Measurements from ENCODE around the gene SLC27A2.

The SLC27A2 gene

DNA sequence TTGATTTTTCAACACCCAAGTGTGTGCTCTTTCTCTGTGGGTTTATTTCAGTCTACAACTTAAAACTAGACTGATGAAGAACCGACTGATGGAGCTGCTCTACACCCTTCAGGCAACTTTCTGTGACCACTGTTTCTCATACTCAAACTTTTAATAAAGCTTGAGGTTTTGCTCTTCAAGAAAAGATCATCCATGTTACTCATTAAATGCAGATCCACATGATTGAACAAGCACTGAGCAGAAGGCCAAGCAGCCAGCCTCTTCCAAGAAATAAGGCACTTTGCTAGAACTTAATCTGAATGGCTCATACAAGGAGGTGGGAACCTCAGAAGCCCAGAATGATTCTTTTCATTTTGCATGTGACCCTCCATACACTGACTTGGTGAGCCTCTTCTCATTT lies 8.7 kb downstream of the SLC27A2 start:
- no peak for DNase-seq (ENCODE audit: insufficient read length, low spot score)
- FAIRE-seq, result no peak
- TF ChIP-seq POLR2A (IDR thresholded peaks at IDR 0.05; ENCODE audit: low read depth, low read length), result no peak

GRCh38 chr15:50192164-50192563 lies 10.2 kb downstream of the SLC27A2 start:
- DNase-seq (ENCODE audit: insufficient read length, low spot score), result no peak
- no peak for FAIRE-seq
- no peak for TF ChIP-seq POLR2A (IDR thresholded peaks at IDR 0.05; ENCODE audit: low read depth, low read length)

GRCh38 chr15:50192926-50193620 lies 11.1 kb downstream of the SLC27A2 start:
- no peak for DNase-seq (ENCODE audit: insufficient read length, low spot score)
- TF ChIP-seq POLR2A (IDR thresholded peaks at IDR 0.05; ENCODE audit: low read depth, low read length), result no peak
- no peak for FAIRE-seq

- DNase-seq (ENCODE audit: insufficient read length, low spot score) (no peak), FAIRE-seq (no peak)
- no peak for TF ChIP-seq POLR2A (IDR thresholded peaks at IDR 0.05; ENCODE audit: low read depth, low read length)
These were observed 20.0 kb downstream of the SLC27A2 start for GRCh38 chr15:50202003-50202402.

DNA sequence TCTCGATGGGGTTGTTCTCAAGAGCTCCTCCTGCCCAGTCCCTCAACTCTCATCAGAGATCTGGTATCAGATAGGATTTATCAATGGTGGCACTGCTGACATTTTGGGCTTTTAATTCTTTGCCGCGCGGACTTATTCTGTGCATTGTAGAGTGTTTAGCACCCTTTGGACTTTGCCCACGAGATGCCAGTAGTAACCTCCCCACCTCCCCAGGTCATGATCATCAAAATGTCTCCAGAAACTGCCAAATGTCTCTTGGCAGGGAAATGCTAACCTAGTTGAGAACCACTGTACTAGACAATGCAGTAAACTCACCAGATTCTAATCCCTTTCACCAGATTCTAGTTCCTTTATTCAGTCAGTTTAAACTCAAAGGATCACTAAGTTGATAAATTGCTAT lies 24.0 kb downstream of the SLC27A2 start:
- DNase-seq (ENCODE audit: insufficient read length, low spot score) (no peak), FAIRE-seq (no peak)
- no peak for TF ChIP-seq POLR2A (IDR thresholded peaks at IDR 0.05; ENCODE audit: low read depth, low read length)

GRCh38 chr15:50209809-50210208 lies 27.8 kb downstream of the SLC27A2 start:
- no peak for TF ChIP-seq POLR2A (IDR thresholded peaks at IDR 0.05; ENCODE audit: low read depth, low read length)
- DNase-seq (ENCODE audit: insufficient read length, low spot score) (no peak), FAIRE-seq (no peak)

DNA sequence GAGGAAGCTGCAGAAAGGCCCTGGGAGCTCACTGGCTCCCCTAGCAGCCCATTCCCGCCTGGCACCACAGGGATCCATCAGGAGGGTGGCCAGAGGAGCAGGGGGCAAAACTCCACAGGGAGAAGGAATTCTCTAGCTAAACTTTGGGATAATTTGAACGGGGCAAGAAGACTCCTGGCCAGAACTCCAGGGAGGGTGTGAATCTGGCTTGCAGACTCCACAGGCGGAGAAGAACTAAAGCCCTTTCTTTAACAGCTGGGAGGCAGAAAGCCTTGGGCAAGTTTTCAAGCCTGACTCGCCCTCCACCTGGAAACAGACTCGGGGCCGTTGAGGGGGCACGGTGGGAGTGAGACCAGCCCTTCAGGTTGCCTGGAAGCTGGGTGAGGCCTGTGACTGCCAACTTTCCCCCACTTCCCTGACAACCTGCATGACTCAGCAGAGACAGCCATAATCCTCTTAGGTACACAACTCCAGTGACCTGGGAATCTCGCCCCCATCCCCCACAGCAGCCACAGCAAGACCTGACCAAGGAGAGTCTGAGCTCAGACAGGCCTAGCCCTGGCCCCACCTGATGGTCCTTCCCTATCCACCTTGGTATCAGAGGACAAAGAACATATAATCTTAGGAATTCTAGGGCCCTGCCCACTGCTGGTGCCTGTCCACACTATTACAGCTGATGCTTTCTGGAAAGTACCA lies 28.6 kb downstream of the SLC27A2 start:
- DNase-seq (ENCODE audit: insufficient read length, low spot score) (no peak), FAIRE-seq (no peak)

DNA sequence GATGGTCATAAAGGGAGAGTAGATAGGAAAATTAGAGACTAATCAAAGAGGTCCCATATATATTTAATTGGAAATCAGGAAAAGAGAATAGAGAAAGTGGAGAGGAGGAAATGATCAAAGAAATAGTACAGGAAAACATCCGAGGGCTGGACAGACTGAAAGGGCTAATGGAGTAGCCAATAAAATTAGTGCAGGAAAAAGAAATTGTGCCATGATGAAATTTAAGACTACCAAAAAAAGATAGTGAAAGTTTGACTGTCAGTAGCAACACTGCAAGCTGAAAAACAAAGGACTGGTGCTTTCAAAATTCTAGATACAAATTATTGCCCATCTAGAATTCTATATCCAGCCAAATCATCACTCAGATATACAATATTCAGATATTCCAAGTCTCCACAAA lies 36.3 kb downstream of the SLC27A2 start:
- no peak for TF ChIP-seq POLR2A (IDR thresholded peaks at IDR 0.05; ENCODE audit: low read depth, low read length)
- DNase-seq (ENCODE audit: insufficient read length, low spot score), result no peak
- no peak for FAIRE-seq

More for the DNA sequence above, 28.6 kb downstream of the SLC27A2 start:
- no peak for TF ChIP-seq POLR2A (IDR thresholded peaks at IDR 0.05; ENCODE audit: low read depth, low read length)

DNA sequence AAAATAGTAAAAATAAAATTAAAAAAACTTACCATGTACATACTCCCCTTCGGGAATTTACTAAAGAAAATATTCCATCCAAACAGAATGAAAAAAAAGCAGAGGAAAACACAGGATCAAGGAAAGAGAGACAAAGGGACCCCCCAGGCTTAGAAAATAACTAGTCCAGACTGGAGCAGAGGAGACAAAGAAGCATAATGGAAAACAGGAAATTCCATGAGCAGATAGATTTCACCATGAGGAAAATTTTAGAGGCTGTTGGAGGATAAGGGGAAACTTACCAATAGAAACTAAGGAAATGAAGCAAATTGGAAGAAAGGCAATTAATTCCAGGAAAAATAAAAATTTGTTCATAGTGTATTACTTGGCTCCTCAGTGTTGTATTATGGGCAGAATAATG lies 36.7 kb downstream of the SLC27A2 start:
- FAIRE-seq (no peak), DNase-seq (ENCODE audit: insufficient read length, low spot score) (no peak)
- TF ChIP-seq POLR2A (IDR thresholded peaks at IDR 0.05; ENCODE audit: low read depth, low read length), result no peak

DNA sequence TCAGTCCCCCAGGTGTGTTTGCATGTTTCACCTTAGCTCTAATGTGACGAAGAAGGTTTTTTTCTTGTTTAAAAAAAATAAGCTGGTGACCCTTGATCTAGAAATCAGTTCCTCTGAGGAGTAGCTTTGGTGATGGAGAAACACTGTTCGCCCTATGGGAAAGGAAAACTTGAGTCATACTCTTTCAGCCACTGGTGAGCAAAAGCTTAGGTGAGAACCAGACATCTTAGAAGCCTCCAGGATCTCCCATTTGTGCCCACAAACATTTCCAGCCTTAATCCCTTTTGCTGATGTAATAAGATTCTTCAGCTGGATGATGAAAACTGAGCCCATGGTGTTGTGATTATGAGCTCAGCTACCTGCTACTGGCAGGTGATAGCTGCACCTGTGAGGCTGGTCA lies 37.8 kb downstream of the SLC27A2 start:
- DNase-seq (ENCODE audit: insufficient read length, low spot score), result no peak
- no peak for FAIRE-seq

DNA sequence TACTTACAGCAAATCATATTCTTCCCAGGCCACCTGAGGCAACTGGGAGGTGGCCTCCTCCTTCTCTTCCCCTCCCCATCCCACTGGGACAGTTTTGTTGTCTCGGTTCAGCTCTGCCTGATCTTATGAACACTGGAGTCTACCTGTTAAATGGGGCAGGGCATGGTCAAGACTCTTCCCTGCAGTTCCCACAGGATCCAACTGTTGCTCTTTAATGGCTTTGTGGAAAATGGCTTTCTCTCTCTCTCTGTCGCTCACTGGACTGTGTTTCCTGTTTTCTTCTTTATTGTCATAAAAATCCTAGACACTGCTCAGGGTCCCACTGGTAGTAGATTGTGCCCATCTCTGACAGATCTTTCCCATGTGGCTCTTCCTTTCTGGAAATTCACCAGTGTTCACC lies 40.2 kb downstream of the SLC27A2 start:
- DNase-seq (ENCODE audit: insufficient read length, low spot score) (no peak), FAIRE-seq (no peak)
- no peak for TF ChIP-seq POLR2A (IDR thresholded peaks at IDR 0.05; ENCODE audit: low read depth, low read length)

More for the DNA sequence above, 37.8 kb downstream of the SLC27A2 start:
- TF ChIP-seq POLR2A (IDR thresholded peaks at IDR 0.05; ENCODE audit: low read depth, low read length), result no peak

DNA sequence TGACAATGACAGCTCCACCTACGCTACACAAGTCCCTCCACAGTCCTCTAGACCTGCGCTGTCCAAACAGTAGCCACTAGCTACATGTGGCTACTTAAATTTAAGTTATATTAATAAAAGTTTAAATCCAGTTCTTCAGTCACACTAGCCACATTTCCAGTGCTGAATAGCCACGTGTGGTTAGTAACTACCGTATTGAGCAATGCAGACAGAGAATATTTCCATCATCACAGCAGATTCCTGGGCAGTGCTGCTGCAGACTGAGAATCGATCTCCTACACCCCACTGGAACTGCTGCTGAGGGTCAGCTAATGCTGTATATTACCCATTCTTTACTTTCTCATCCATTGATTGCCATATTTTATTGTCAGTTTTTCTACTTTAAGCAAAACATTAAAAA lies 42.6 kb downstream of the SLC27A2 start:
- DNase-seq (ENCODE audit: insufficient read length, low spot score) (no peak), FAIRE-seq (no peak)
- TF ChIP-seq POLR2A (IDR thresholded peaks at IDR 0.05; ENCODE audit: low read depth, low read length), result no peak

- FAIRE-seq (no peak), DNase-seq (ENCODE audit: insufficient read length, low spot score) (no peak)
- TF ChIP-seq POLR2A (IDR thresholded peaks at IDR 0.05; ENCODE audit: low read depth, low read length), result no peak
These were observed 43.1 kb downstream of the SLC27A2 start for GRCh38 chr15:50225057-50225456.

DNA sequence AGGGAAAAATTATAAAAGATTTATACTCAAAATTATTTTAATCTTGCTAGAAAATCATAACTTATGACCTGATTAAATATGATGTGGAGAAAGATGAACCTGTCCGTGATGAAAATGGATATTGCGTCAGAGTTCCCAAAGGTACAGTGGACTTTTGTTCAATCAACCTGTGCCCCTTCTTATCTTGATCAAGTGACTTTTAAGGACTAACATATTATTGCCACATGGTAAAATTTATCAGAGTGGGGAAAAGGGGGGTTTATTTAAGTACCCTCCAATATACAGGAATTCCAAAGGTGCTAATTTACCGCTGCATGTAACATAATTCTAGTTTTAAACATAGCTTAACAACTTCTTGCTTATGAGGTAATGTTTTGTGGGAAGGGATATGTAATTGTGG lies 43.9 kb downstream of the SLC27A2 start:
- DNase-seq (ENCODE audit: insufficient read length, low spot score), result no peak
- no peak for FAIRE-seq
- TF ChIP-seq POLR2A (IDR thresholded peaks at IDR 0.05; ENCODE audit: low read depth, low read length), result no peak

- no peak for TF ChIP-seq POLR2A (IDR thresholded peaks at IDR 0.05; ENCODE audit: low read depth, low read length)
- DNase-seq (ENCODE audit: insufficient read length, low spot score) (no peak), FAIRE-seq (no peak)
These were observed 45.1 kb downstream of the SLC27A2 start for GRCh38 chr15:50227076-50227475.

All from H54 (cell line).